Naive B cell (primary cell): Measurements from ENCODE around the gene RPLP2. TPM values are rescaled to one million over a fixed set of nuclear protein-coding genes. Genes with fewer than 3 reads are reported as not detected.

Source experiments
- ATAC-seq, 2 donors: fragments of 150-1000 bp; cut with Tn5 transposase; 2 replicates each; pipeline ENCODE4 v1.10.0; 2021; ENCODE audit warnings: low read depth in 2 of 2, mild to moderate bottlenecking in 2 of 2, moderate library complexity in 2 of 2
- DNase-seq: peaks from one replicate; pipeline ENCODE4 v3.0.0; 2022
- H3K27ac Mint-ChIP-seq, 6 donors: one replicate each; pipeline ENCODE4 v1.8.0; 2020 to 2022; ENCODE audit warnings: mild to moderate bottlenecking in 6 of 6, mixed read lengths in 6 of 6, moderate library complexity in 5 of 6, inconsistent platforms in 2 of 6
- H3K27me3 Mint-ChIP-seq, 3 donors: one replicate each; pipeline ENCODE4 v1.8.0; 2021 to 2022; ENCODE audit warnings: mixed read lengths in 3 of 3, mild to moderate bottlenecking in 1 of 3
- H3K36me3 Mint-ChIP-seq, 2 donors: one replicate each; pipeline ENCODE4 v1.8.0; 2020 to 2022; ENCODE audit warnings: mixed read lengths in 2 of 2, inconsistent platforms in 1 of 2, mild to moderate bottlenecking in 1 of 2
- H3K4me1 Mint-ChIP-seq, 3 donors: one replicate each; pipeline ENCODE4 v1.8.0; 2020 to 2022; ENCODE audit warnings: mixed read lengths in 3 of 3, inconsistent platforms in 1 of 3, mild to moderate bottlenecking in 1 of 3, moderate library complexity in 1 of 3
- H3K4me3 Mint-ChIP-seq, 8 donors: one replicate each; pipeline ENCODE4 v1.8.0; 2020 to 2022; ENCODE audit warnings: mild to moderate bottlenecking in 8 of 8, mixed read lengths in 8 of 8, moderate library complexity in 8 of 8, inconsistent platforms in 2 of 8
- H3K9me3 Mint-ChIP-seq, 7 donors: one replicate each; pipeline ENCODE4 v1.8.0; 2020 to 2022; ENCODE audit warnings: mixed read lengths in 7 of 7, mild to moderate bottlenecking in 5 of 7, inconsistent platforms in 2 of 7, moderate library complexity in 1 of 7
- polyA plus RNA-seq, 6 donors: library from polyadenylated mRNA; unstranded; fragments of 300-500 nt; fragmentation: Illumina TruSeq; gene quantifications; one replicate each; pipeline ENCODE4 v1.2.3, GENCODE V29; 2021; ENCODE audit warnings: low read depth in 6 of 6

Gene RPLP2
- polyA plus RNA-seq, 6 donors from 2014 or later: 1,447 to 3,573 (median 3,150) TPM

DNA sequence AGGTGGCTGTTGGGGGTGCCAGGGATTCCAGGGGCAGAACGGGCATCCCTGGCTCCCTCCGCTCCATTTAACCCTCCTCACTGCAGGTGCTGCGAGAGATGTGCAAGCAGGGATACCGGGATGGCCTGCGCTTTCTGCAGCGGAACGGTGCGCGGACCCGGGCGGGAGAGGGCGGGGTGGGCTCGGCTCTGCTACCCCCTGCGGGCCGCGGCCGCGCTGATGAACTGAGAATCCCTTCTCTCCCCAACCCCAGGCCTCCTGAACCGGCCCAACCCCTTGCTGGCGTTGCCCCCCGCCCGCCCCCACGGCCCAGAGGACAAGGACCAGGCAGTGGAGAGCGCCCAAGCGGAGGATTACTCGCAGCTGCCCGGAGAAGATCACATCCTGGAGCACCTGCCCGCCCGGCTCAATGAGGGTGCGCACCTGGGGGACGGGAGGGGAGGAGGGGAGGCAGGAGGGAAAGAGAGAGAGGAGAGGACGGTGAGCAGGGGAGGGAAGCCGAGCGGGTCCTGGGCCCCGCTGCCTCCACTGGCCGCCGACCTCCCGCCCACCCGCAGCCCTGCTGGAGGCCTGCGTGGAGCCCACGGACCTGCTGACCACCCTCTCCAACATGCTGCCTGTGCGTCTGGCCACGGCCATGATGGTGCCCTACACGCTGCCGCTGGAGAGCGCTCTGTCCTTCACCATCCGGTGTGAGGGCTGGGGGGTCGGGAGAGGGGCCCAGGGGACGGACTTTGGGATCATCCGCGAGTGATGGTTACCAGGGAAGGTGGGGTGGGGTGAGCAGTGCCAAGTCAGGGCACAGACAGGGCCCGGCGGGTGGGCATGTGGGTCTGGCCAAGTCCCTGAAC, 13.9 kb downstream of the RPLP2 start:
- peaks cover 0 to 7% of the 10 kb centered on the region in 2 donors for H3K36me3 Mint-ChIP-seq
- H3K27me3 Mint-ChIP-seq: peaks cover 7 to 14% (median 12%) of the 10 kb centered on the region in 3 donors
- H3K4me3 Mint-ChIP-seq: no peak overlapping the region
- peaks cover 17 to 30% (median 24%) of the 10 kb centered on the region in 3 donors for H3K4me1 Mint-ChIP-seq
- DNase-seq (no peak), ATAC-seq (no peak)
- H3K27ac Mint-ChIP-seq: peak overlapping the region in 1 of 6 donors; percentile 34
- no peaks in the 10 kb centered on the region for H3K9me3 Mint-ChIP-seq

GRCh38 chr11:824292-824880, 14.6 kb downstream of the RPLP2 start:
- ATAC-seq (no peak), DNase-seq (no peak)
- Mint-ChIP-seq H3K27me3 (peaks cover 9 to 21% (median 19%) of the 10 kb centered on the region in 3 donors), H3K27ac (peak overlapping the region in 1 of 6 donors; percentile 31), H3K4me1 (peaks cover 23 to 36% (median 30%) of the 10 kb centered on the region in 3 donors), H3K4me3 (peak overlapping the region in 1 of 8 donors; percentile 40), H3K36me3 (peaks cover 0 to 7% of the 10 kb centered on the region in 2 donors), H3K9me3 (no peaks in the 10 kb centered on the region)

- DNase-seq: no peak
- ATAC-seq: no peak
- peak overlapping the region in 1 of 8 donors; percentile 40 for H3K4me3 Mint-ChIP-seq
- peaks cover 0 to 7% of the 10 kb centered on the region in 2 donors for H3K36me3 Mint-ChIP-seq
- H3K9me3 Mint-ChIP-seq: no peaks in the 10 kb centered on the region
- peaks cover 11 to 26% (median 20%) of the 10 kb centered on the region in 3 donors for H3K27me3 Mint-ChIP-seq
- peaks cover 27 to 41% (median 34%) of the 10 kb centered on the region in 3 donors for H3K4me1 Mint-ChIP-seq
- H3K27ac Mint-ChIP-seq: peak overlapping the region in 2 of 6 donors; percentile 31 to 73
Observed at GRCh38 chr11:824942-825341, 15.2 kb downstream of the RPLP2 start.

DNA sequence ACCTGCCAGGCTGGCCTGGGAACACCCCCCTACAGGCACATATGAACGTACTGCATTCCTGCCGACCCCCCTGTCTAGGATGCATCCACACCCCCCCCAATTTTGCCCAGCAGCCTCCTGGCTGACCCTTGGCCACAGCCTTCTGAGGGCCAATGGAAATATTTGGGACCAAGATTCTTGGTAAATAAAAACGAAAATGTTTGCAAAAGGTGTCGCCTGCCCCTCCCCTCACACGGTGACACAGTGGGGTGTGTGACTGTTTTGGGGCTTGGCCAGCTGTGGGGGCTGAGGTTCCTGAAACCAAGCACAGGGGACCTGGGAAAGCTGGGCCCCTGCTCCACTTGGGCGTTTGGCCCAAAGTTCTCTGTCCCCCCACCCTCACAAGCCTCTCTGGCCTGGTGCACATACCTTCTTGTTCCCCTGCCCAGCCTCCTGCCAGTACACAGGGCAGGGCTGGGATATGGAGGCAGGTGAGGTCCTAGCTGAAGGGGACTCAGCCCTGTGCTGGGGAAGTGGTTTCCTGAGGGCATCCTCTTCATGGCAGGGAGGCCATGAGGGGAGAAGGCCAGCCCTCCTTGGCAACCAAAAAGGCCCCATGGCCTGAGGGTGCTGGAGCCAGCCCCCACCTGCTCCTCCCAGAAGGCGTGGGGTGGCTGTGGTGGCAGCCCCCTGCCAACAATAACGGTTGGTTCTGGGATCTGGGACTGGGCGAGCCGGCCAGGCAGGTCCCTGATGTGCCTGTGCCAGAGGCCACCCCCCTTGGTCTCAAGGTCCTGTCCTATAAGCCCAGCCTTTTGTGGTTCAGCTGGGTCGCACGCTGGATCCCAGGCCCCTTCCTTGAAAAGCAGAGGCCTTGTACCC, 15.8 kb downstream of the RPLP2 start:
- no peaks in the 10 kb centered on the region for H3K9me3 Mint-ChIP-seq
- DNase-seq: no peak
- no peak for ATAC-seq
- peaks cover 0 to 7% of the 10 kb centered on the region in 2 donors for H3K36me3 Mint-ChIP-seq
- H3K4me1 Mint-ChIP-seq: peaks cover 27 to 45% (median 33%) of the 10 kb centered on the region in 3 donors
- H3K27me3 Mint-ChIP-seq: peaks cover 11 to 32% (median 20%) of the 10 kb centered on the region in 3 donors
- H3K4me3 Mint-ChIP-seq: peak overlapping the region in 1 of 8 donors; percentile 40
- peak overlapping the region in 1 of 6 donors; percentile 31 for H3K27ac Mint-ChIP-seq

GRCh38 chr11:826227-826621, 16.5 kb downstream of the RPLP2 start:
- ATAC-seq: no peak
- Mint-ChIP-seq H3K4me1 (peaks cover 23 to 42% (median 28%) of the 10 kb centered on the region in 3 donors), H3K36me3 (peaks cover 0 to 7% of the 10 kb centered on the region in 2 donors), H3K4me3 (peak overlapping the region; percentile 15 to 89 (median 78)), H3K27me3 (peaks cover 11 to 35% (median 20%) of the 10 kb centered on the region in 3 donors), H3K27ac (no peak overlapping the region), H3K9me3 (no peaks in the 10 kb centered on the region)
- DNase-seq: no peak

GRCh38 chr11:826836-827145, 17.0 kb downstream of the RPLP2 start:
- H3K27me3 Mint-ChIP-seq: peaks cover 11 to 40% (median 25%) of the 10 kb centered on the region in 3 donors
- H3K36me3 Mint-ChIP-seq: peaks cover 0 to 7% of the 10 kb centered on the region in 2 donors
- H3K9me3 Mint-ChIP-seq: no peaks in the 10 kb centered on the region
- H3K27ac Mint-ChIP-seq: peak overlapping the region in 1 of 6 donors; percentile 49
- ATAC-seq (peak in 1 of 2 donors; percentile 6), DNase-seq (no peak)
- peak overlapping the region; percentile 15 to 89 (median 78) for H3K4me3 Mint-ChIP-seq
- H3K4me1 Mint-ChIP-seq: peaks cover 27 to 45% (median 29%) of the 10 kb centered on the region in 3 donors

GRCh38 chr11:827146-827896, 17.6 kb downstream of the RPLP2 start:
- ATAC-seq: peak; percentile 12 to 20
- Mint-ChIP-seq H3K4me1 (peaks cover 29 to 46% (median 32%) of the 10 kb centered on the region in 3 donors), H3K4me3 (peak overlapping the region; percentile 74 to 93 (median 86)), H3K27me3 (peaks cover 11 to 43% (median 29%) of the 10 kb centered on the region in 3 donors), H3K36me3 (peaks cover 0 to 7% of the 10 kb centered on the region in 2 donors), H3K9me3 (no peaks in the 10 kb centered on the region), H3K27ac (peak overlapping the region in 1 of 6 donors; percentile 83)
- DNase-seq: no peak

- peak within 1 kb of the TSS; percentile 77 to 93 (median 86) for H3K4me3 Mint-ChIP-seq
- no peaks in the 10 kb centered on the region for H3K9me3 Mint-ChIP-seq
- peak within 1 kb of the TSS in 2 of 6 donors; percentile 36 to 83 for H3K27ac Mint-ChIP-seq
- peaks cover 29 to 48% (median 31%) of the 10 kb centered on the region in 3 donors for H3K4me1 Mint-ChIP-seq
- DNase-seq (no peak), ATAC-seq (peak in 1 of 2 donors; percentile 10)
- peaks cover 0 to 7% of the 10 kb centered on the region in 2 donors for H3K36me3 Mint-ChIP-seq
- H3K27me3 Mint-ChIP-seq: peaks cover 11 to 43% (median 29%) of the 10 kb centered on the region in 3 donors
Observed at GRCh38 chr11:827897-828192, 18.1 kb downstream of the RPLP2 start, which contains the start of gene CRACR2B. Gene CRACR2B, plus strand, starts transcription at chr11:827919. Its CDS starts 689 bp downstream, at chr11:828608.

GRCh38 chr11:828506-829175, 18.9 kb downstream of the RPLP2 start:
- H3K27me3 Mint-ChIP-seq: peaks cover 11 to 43% (median 29%) of the 10 kb centered on the region in 3 donors
- peak overlapping the region in 7 of 8 donors; percentile 75 to 93 (median 85) for H3K4me3 Mint-ChIP-seq
- no peak for ATAC-seq
- peaks cover 29 to 48% (median 31%) of the 10 kb centered on the region in 3 donors for H3K4me1 Mint-ChIP-seq
- no peak overlapping the region for H3K27ac Mint-ChIP-seq
- no peak for DNase-seq
- no peaks in the 10 kb centered on the region for H3K9me3 Mint-ChIP-seq
- H3K36me3 Mint-ChIP-seq: peaks cover 0 to 7% of the 10 kb centered on the region in 2 donors

- ATAC-seq (peak in 1 of 2 donors; percentile 7), DNase-seq (no peak)
- Mint-ChIP-seq H3K4me3 (peak overlapping the region; percentile 75 to 87 (median 79)), H3K4me1 (peaks cover 34 to 48% (median 36%) of the 10 kb centered on the region in 3 donors), H3K36me3 (peaks cover 0 to 7% of the 10 kb centered on the region in 2 donors), H3K9me3 (no peaks in the 10 kb centered on the region), H3K27ac (no peak overlapping the region), H3K27me3 (peaks cover 16 to 49% (median 29%) of the 10 kb centered on the region in 3 donors)
Observed at GRCh38 chr11:829176-829846, 19.5 kb downstream of the RPLP2 start.

- ATAC-seq (peak in 1 of 2 donors; percentile 5), DNase-seq (no peak)
- Mint-ChIP-seq H3K36me3 (peaks cover 0 to 5% of the 10 kb centered on the region in 2 donors), H3K4me3 (peak overlapping the region; percentile 75 to 87 (median 79)), H3K4me1 (peaks cover 34 to 48% (median 37%) of the 10 kb centered on the region in 3 donors), H3K27me3 (peaks cover 16 to 50% (median 29%) of the 10 kb centered on the region in 3 donors), H3K27ac (no peak overlapping the region), H3K9me3 (no peaks in the 10 kb centered on the region)
Observed at GRCh38 chr11:829847-830294, 20.1 kb downstream of the RPLP2 start.
